ENCODE measurements around the gene GLCCI1. TPM values are rescaled to one million over a fixed set of nuclear protein-coding genes. Genes with fewer than 3 reads are reported as not detected.

GLCCI1 gene
- total RNA-seq, 1 donor: 6.9 TPM

DNA sequence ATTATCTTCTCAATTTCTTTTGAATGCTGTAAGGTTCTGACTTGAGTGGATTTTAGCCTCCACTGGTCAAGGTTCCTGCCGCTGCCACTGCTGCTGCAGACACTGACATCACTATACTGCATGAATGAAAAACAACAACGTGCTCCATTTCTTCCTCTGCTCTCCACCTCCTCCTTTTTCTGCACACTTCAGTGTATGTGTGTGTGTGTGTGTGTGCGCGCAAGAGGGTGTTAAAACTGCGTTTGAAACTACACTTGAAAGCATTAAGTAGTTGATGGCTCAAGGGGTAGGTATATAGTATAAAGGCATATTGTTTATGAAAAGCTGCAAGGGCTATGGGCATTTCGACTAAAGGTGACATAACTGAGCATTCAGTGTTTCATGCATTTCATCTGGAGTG is 3.5 kb downstream of the GLCCI1 start:
- TF ChIP-seq, protein P1, sequence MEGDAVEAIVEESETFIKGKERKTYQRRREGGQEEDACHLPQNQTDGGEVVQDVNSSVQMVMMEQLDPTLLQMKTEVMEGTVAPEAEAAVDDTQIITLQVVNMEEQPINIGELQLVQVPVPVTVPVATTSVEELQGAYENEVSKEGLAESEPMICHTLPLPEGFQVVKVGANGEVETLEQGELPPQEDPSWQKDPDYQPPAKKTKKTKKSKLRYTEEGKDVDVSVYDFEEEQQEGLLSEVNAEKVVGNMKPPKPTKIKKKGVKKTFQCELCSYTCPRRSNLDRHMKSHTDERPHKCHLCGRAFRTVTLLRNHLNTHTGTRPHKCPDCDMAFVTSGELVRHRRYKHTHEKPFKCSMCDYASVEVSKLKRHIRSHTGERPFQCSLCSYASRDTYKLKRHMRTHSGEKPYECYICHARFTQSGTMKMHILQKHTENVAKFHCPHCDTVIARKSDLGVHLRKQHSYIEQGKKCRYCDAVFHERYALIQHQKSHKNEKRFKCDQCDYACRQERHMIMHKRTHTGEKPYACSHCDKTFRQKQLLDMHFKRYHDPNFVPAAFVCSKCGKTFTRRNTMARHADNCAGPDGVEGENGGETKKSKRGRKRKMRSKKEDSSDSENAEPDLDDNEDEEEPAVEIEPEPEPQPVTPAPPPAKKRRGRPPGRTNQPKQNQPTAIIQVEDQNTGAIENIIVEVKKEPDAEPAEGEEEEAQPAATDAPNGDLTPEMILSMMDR (IDR thresholded peaks at IDR 0.05; ENCODE audit: insufficient read depth, low read depth, low read length): no peak
- H3K4me3 ChIP-seq (ENCODE audit: low read depth, low read length): peak overlapping the region; percentile 88
- no peak for DNase-seq (ENCODE audit: low read depth)

DNA sequence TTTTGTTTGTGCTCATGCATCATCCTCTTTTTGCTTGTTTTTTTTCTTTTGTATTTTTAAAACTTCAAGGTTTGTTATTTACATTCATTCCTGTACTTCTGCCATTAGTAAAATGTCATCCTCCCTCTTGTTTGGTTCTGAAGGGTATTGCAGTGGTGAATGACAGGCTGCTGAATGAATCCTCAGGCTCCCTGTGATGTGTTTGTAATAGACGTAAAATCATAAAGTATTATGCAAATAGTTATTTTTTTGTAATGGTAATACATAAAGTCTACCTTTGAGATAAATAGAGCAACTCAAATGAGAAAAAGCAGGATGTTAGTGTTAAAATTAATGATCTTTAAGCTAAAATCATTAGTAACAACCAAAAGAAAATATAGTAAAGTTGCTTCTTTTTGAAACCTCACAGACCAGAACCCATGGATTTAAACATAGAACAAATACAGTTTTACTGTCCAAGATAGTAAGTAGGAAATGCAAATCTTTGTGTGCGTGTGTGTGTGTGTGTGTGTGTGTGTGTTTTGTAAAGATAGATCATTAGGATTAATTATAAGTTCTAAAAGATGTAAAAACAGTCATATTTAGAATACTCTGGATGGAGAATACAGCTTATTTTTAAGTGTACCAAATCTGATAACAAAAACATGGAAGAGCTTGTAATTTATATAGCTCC is 4.5 kb downstream of the GLCCI1 start:
- H3K4me3 ChIP-seq (ENCODE audit: low read depth, low read length): no peak overlapping the region
- TF ChIP-seq, protein P1 (IDR thresholded peaks at IDR 0.05; ENCODE audit: insufficient read depth, low read depth, low read length): no peak
- no peak for DNase-seq (ENCODE audit: low read depth)

DNA sequence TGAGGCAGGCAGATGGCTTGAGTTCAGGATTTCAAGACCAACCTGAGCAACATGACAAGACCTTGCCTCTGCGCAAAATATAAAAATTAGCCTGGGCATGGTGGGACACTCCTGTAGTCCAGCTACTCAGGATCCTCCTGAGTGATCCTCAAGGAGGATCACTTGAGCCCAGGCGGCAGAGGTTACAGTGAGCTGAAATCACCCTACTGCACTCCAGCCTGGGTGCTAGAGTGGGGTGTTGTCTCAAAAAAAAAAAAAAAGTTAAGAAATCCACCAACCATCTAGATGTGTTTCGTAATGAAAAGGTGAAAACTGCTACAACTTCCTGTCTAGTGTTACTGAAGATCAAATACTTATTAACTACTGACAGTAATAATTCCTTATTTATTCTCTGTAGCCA is 8.1 kb downstream of the GLCCI1 start:
- no peak overlapping the region for H3K4me3 ChIP-seq (ENCODE audit: low read depth, low read length)
- TF ChIP-seq, protein P1 (IDR thresholded peaks at IDR 0.05; ENCODE audit: insufficient read depth, low read depth, low read length): no peak
- no peak for DNase-seq (ENCODE audit: low read depth)

GRCh38 chr7:7977774-7978173 is 9.2 kb downstream of the GLCCI1 start:
- H3K4me3 ChIP-seq (ENCODE audit: low read depth, low read length): no peak overlapping the region
- peak; percentile 63 for DNase-seq (ENCODE audit: low read depth)
- TF ChIP-seq, protein P1 (IDR thresholded peaks at IDR 0.05; ENCODE audit: insufficient read depth, low read depth, low read length): no peak

GRCh38 chr7:7978860-7979259 is 10.3 kb downstream of the GLCCI1 start:
- TF ChIP-seq, protein P1 (IDR thresholded peaks at IDR 0.05; ENCODE audit: insufficient read depth, low read depth, low read length): no peak
- DNase-seq (ENCODE audit: low read depth): peak; percentile 71
- H3K4me3 ChIP-seq (ENCODE audit: low read depth, low read length): no peak overlapping the region

DNA sequence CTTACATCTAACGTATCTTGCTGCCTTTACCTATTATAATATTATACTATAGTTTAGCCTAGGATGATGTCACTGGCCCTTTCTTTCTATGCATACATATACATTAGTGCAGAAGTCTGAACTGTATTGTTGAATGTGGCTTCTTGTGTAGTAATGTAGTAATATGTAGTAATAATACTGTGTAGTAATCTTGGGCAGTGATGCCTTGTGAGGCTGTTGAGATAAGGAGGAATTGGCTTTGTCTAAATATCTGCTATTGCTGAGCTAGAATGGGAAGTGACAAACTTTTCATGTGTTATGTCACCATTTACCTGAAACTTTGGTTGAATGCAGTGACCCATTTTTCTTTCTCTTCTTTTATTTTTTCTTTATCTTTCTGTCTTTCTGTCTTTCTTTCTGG is 11.0 kb downstream of the GLCCI1 start:
- H3K4me3 ChIP-seq (ENCODE audit: low read depth, low read length): no peak overlapping the region
- TF ChIP-seq, protein P1 (IDR thresholded peaks at IDR 0.05; ENCODE audit: insufficient read depth, low read depth, low read length): no peak
- DNase-seq (ENCODE audit: low read depth): no peak

DNA sequence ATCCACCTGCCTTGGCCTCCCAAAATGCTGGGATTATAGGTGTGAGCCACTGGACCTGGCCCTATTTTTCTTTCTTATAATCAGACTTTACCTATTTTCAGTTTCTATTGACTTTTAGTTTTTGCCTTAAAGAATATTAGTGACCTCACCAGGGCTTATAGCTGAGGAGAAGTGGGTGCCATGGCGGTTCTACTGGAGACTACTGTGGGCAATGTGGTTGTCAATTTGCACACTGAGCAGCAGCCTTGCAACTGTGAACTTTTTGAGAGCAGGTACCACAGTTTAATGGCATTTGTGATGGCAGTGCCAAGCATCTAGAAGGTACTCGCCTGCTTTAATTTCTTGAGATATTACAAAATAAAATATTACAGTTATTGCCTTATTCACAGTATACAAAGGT is 11.5 kb downstream of the GLCCI1 start:
- H3K4me3 ChIP-seq (ENCODE audit: low read depth, low read length): no peak overlapping the region
- TF ChIP-seq, protein P1 (IDR thresholded peaks at IDR 0.05; ENCODE audit: insufficient read depth, low read depth, low read length): no peak
- no peak for DNase-seq (ENCODE audit: low read depth)
